Stimulated activated CD4-positive, alpha-beta T cell treated with anti-CD3 and anti-CD28 coated beads, Interleukin-4, amount 100 ng/mL, for 24 hours (primary cell): ENCODE data around the gene RPRD1A.
A peak's percentile ranks its signal among the peaks of the same experiment; 100 is the strongest.
"Not testable (repeated sequence)": the region's sequence is repeated elsewhere in the genome, so short reads cannot be mapped to it uniquely, and the experiment has no call there.

Source experiments
- DNase-seq: peaks from one replicate; pipeline ENCODE4 v3.0.0-alpha.2; 2020

The RPRD1A gene

DNA sequence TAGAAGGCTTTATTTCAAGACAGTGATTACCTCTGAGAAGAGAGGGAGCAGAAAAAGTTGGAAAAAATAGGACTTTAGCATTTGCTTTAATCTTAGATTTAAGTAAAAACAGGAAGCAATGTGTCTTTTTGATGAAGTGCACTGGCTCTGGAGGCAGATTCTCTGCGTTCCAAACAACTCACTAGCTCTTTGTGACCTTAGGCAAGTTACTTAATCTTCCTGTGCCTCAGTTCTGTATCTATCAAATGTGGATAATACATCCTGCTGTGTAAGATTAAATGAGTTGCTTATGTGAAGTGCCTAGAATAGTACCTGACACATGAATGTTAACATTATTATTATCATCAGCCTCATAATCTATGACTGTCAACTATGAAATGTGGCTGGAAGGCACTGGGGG is 42.3 kb downstream of the RPRD1A start:
- no peak for DNase-seq

DNA sequence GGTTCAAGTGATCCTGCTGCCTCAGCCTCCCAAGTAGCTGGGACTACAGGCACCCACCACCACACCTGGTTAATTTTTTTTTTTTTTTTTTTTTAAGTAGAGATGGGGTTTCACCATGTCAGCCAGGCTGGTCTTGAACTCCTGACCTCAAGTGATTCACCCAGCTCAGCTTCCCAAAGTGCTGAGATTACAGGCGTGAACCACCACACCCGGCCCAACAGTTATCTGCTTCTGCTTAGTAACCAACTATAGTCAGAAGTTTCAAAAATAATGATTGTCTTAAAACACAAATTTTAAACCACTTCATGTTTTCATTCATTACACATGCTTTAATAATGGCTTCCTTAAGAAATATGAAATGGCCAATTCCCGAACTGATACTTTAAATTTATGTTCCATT is 43.1 kb downstream of the RPRD1A start:
- not testable (repeated sequence) for DNase-seq

DNA sequence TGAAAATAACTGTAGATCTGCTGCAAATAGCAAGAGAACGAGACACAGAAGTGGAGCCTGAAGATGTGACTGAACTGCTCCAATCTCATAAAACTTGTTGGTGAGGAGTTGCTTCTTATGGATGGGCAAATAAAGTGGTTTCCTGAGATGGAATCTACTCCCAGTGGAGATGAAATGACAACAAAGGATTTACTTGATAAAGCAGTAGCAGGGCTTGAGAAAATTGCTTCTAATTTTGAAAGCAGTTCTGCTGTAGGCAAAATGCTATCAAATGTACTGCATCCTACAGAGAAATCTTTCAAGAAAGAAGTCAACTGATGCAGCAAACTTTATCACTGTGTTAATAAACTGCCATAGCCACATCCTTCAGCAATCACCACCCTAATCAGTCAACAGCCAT is 44.0 kb downstream of the RPRD1A start:
- no peak for DNase-seq

DNA sequence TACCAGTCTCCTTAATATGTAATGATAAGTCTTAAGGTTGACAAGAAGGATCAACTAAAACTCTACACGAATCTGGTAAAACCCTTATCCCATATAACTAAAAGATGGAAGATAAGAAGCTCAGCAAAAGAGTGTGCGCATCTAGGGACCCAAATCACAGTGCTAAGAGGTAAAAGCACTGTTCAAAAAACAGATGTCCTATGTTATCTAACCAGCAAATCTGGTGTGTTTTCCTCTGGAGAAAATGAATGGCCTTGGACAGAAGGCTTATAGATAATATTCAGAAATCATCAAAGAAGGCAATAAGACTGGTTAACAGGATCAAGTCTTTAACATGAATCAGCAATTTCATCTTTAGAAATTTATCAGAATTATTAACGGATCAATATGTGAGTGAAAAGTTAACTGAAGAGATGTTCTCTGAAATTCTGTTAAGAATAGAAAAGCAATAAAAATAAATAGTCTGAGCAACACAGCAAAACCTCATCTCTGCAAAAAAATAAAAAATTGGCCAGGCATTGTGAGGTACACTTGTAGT is 47.1 kb downstream of the RPRD1A start:
- DNase-seq, result no peak

DNA sequence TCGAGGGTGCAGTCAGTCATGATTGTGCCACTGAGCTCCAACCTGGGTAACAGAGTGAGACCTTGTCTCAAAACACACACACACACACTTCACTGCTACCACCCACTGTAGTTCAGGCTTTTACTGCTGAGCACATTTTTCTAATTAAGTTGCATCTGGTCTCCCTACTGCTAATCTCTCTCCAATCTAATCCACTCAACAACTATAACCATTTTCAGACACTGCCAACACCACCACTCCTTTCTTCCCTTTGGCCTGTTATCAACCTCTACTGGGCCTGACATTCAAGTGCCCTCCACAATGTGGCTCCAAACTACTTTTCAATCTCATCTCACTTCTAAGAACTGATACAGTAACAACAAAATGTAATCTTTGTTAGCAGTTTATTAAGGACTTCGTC is 50.1 kb downstream of the RPRD1A start:
- no peak for DNase-seq

DNA sequence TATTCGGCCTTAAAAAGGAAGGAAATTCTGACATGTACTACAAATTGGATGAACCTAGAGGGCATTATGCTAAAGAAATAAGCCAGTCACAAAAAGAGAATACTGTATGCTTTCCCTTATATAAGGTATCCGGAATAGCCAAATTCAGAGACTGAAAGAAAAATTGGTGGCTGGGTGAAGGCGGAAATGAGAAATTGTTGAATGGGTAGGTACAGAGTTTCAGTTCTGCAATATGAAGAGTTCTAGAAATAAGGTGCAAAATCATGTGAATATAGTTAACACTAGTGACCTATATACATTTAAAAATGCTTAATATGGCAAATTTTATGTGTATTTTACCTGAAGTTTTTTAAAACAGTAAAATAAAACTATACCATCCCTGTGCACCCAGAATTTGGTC is 51.7 kb downstream of the RPRD1A start:
- DNase-seq, result no peak

DNA sequence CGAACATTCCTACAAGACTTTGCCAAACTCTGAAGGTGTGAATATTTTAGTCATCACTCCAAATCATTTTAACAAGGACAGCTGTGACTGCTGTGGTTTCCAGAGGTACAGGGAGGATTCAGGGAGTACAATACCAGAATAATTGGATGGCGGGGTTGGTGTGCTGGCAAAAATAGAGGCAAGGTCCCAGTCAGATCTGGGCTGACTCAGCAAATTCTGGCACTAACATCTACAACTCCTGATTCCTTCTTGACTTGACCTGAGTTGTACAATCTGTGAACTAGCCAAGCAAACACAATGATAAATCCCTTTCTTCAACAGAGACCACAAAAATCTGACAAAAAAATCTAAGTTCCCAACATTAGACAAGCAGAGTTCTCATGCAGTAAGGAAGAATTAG is 54.5 kb downstream of the RPRD1A start:
- no peak for DNase-seq

DNA sequence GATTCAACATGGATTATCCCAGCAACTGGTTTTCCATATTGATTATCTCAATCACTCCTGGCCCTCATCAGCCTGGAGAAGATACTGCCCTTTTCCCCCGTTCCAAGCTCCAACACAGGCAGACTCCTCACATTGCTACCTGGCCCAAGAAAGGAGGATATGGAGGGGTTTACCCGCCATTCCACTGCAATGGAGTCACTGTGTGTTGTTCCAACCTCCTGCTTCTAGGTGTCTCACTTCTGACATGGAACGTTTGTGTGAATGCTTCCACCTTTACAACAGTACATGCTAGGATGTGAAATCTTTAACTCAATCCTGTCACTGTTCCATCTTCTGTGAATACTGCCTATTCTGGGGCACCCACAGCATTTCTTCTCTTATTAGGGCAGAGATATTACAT is 58.1 kb downstream of the RPRD1A start:
- DNase-seq, result no peak

DNA sequence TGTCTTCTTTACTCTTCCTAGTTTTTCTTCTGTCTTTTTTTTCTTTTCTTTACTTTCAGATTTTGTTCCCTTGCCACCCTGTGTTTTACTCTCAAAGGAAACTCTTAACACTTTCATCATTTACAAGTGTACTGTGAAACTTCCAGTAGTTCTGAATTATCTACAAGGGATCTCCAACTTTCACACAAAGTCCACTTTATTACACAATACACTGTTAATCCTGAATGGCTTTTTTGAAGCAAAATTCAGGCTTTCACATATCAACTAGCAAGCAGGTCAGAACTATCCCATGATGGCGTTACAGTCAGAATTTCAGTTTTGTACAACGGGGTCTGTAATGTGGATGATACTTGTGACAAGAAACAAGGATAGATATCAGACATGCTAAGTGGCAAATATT is 60.4 kb downstream of the RPRD1A start:
- no peak for DNase-seq

DNA sequence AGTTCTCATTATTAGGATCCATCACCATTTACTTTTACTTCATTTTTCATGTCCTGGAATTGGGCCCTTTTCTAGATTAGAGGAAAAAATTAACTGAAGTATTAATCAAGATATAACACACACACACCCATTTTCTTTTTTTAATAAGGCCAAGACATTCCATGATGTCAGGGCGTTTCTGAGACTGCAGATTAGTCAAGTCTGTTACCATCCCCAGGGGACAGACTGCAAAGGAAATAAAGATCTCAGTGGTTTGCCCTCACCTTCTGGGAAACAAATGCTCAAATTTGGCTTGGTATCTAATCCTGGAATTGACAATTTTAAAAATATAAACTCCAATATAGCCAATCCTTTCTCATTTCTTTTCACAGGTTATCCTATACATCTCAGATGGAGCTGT is 67.4 kb downstream of the RPRD1A start:
- DNase-seq, result no peak

DNA sequence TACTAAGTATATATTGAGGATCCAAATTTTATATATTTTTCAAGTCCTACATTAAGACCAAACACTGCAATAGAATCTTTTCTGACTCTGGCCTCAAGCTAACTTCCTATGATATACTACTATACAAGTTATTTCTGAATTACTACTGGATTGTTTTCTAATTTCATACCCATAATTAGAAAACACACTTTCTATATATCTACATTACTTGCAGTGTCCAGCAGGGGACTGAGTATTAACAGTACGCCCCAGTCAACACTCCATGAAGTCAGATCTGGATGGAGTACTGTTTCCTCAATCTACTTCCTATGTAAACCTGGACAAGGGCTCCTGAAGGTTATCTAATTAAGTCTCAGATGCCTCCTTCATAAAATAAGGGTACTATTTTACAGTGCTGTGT is 68.4 kb downstream of the RPRD1A start:
- DNase-seq, result no peak

DNA sequence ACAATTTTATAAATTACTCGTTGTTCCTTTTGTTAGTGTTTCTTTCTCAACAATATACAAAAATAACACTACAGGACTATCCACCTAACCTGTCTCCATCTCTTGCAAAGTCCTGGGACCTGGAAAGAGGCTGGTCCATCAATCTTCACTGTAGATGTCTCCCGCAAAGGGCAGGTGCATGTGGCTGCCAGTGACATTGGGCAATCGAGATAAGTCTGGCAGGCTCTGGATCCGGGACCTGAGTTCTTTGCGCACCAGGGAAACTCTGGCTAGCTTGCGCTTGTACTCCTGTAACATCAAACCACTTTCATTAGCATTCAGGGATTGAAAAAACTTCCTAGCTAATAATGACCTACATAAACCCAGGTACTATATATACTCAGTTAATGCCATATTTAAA is 74.3 kb downstream of the RPRD1A start:
- no peak for DNase-seq

DNA sequence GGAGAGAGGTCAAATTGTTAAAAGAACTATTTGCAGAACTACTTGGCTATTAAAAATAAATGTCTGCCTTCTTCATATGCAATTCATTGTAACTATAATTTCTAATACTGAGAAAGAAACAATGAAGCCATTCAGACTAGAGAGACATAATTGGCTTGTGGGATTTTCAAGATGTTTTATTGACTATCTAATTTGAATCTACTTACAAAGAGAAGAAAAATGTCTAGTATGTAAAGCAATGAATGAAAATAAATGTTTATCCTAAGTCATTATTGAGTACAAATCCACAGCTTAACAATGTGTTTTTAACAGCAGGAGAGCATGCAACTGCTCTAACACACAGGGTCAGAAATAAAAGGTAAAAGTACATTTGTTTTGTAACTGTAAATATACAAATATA is 75.7 kb downstream of the RPRD1A start:
- DNase-seq, result no peak

DNA sequence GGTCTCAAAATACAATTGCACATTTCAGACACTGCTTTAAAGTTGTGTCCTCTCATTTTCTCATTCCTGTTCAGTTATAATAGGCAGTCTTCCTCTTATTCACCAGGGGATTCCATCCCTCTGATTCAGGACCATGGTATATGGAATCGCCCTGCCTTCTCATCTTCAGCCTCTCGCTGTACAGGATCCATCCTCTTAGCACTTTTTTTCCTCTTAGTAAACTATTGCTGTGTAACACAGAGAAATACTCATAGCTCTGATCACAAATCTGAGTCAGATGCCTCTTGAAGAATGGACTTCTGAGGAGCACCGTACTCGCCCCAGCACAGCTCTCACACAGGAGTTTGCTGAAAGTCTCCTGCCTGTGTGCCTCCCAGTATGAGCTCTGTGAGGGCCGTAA is 83.5 kb downstream of the RPRD1A start:
- DNase-seq, result no peak

DNA sequence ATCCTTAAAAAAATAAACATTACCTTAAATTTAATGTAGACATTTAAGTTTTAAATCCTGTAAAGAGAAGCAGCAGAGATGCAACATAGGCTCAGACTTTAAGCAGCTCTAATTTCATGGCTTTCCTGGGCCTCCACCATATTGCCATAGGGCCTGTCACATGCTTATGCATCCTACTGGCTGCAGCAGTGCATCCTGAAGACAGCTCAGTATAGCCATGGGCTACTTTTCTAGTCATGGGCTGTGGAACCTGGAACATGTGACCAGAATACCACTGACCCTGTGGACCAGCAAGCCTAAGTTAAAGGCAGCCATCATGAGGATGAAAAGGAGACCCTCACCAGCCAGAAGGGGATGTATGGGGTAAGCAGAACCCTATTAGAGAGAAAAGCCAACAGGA is 84.2 kb downstream of the RPRD1A start:
- no peak for DNase-seq

DNA sequence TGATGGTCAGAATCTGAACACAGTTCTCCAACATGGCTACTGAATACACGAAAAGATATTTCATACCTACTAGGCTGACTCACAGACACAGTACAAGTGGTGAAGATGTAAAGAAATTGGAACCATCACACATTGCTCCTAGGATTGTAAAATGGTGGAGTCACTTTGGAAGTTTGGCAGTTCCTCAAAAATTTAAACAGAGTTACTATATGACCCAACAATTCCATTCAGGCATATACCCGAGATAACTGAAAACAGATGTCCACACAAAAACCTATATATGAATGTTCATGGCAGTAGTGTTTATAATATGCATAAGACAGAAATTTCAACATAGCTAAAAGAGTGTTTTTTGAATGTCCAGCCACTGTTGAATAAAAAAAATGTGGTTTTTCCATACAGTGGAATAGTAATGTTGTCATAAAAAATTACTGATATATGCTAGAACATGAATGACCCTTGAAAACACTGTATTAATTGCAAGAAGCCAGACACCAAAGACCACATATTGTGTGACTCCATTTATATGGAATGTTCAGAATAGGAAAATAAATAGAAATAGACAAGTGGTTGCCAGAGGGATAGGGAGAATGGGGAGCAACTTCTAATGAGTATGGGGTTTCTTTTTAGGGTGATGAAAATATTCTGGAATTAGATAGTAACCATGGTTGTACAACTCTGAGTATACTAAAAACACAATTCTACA is 84.8 kb downstream of the RPRD1A start:
- no peak for DNase-seq

DNA sequence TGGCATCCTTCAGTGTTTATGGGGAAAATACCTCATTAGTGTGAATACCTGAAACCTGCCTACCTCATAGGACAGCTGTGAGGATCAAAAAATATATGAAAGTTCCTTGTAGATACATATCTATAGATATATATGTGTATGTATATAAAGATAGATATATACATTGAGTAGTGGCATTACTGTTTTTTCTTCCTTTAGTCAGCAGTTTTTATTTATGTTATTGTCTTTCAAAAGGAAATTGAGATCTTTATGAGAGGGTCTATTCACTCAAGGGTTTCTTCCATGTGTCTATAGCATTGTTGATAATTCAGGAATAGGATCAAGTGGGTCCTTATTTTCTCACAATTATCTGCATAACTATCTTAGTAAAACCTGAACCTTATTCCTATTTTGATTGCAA is 88.2 kb downstream of the RPRD1A start:
- DNase-seq, result no peak

DNA sequence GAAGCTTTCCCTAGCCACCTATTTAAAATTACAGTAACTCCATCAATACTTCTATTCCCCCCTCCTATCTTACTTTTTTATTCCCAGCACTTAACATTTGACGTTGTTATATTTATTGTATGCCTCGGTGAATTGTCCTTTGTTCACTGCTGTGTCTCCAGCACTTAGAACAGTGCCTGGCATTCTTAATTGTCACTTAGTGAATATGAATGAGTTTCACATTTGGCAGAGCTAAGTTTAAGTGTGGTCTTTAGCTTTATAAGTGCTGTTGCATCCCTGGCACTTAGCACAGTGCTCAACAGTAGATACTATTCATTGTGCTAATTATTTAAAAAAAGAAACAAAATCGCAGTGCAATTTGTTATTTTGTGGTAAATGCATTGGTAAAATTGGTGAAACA is 93.2 kb downstream of the RPRD1A start:
- DNase-seq, result no peak

DNA sequence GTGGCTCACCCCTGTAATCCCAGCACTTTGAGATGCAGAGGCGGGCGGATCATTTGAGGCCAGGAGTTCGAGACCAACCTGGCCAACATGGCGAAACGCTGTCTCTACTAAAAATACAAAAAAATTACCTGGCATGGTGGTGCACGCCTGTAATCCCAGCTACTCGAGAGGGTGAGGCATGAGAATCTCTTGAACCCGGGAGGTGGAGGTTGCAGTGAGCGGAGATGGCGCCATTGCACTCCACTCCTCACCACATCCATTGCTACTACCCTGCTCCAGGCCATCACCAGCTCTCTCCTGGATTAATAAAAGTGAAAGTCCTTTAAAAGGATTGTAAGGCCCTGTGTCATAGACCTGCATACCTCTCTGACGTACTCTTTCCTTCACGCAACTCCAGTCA is 93.7 kb downstream of the RPRD1A start:
- DNase-seq, result no peak

DNA sequence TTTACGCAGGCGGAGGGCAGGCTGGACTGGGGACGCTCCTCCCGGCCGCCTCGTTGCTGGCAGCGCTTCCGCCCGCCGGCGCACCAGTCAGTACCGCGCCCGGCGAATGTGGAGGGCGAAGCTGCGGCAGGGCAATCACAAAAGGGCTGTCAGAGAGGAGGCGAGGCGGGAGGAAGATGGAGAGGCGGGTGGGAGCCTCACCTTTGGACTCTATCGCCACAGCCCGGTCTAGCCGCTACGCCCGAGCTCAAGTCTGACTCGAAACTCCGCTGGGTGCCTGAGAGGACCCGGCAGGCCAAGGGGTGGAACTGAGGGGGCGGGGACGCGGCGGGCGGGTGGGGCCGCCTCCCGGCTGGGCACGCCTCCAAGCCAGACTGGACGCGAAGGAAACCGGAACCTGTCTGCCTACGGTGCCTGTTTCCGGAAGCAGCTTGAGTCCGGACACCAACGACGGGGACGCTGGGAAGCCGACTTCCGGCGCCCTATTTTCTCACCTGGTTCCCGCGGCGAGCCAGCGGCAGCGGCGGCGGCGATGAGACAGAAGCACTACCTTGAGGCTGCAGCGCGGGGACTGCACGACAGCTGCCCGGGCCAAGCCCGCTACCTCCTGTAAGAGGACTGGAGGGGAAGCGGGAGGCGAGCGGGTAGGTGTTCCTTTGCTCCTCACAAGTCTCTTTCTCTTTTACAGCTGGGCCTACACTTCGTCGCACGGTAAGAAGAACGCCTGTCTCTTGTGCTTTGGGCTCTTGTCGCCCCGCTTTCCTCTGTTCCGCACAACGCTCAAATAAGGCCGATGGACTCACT is 95.0 kb downstream of the RPRD1A start, which contains the start of gene RMP24:
TSS of gene RMP24 (plus strand) at position 483 of the 804 bp plus-strand sequence.
- peak; percentile 95 for DNase-seq

DNA sequence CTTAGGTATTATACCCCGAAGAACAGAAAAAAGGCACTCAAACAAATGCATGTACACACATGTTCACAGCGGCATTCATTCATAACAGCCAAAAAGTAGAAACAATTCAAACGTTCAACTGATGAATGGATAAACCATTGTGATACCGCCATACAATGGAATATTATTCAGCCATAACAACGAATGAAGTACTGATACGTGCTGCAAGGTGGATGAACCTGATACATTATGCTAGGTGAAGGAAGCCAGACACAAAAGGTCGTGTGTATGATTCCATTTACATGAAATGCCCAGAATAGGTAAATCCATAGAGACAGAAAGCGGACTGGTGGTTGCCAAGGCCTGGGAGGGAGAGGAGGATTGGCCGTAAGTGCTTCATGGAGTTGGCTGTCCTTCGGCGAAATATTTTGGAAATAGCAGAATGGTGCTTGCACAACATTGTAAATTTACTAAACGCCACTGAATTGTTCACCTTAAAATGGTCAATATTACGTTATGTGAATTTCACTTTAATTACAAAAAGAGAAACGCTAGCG is 95.6 kb downstream of the RPRD1A start:
- DNase-seq, result peak; percentile 11

DNA sequence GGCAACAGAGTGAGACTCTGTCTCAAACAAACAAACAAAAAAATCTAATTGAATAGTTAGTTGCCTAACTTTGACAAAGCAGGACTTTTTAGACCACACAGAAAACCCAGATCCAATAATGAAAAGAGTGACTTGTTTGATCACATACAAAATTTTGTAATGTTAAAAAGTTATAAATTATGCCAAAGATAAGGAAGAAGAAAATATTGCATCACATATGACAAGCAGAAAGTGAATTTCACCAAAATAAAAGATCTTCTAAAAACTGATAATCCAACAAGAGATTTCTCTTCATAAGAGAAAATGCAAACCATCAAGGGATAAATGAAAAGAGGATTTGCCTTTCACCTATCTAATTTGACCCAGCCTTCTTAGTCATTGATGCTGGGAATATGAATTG is 97.7 kb downstream of the RPRD1A start:
- DNase-seq, result no peak

DNA sequence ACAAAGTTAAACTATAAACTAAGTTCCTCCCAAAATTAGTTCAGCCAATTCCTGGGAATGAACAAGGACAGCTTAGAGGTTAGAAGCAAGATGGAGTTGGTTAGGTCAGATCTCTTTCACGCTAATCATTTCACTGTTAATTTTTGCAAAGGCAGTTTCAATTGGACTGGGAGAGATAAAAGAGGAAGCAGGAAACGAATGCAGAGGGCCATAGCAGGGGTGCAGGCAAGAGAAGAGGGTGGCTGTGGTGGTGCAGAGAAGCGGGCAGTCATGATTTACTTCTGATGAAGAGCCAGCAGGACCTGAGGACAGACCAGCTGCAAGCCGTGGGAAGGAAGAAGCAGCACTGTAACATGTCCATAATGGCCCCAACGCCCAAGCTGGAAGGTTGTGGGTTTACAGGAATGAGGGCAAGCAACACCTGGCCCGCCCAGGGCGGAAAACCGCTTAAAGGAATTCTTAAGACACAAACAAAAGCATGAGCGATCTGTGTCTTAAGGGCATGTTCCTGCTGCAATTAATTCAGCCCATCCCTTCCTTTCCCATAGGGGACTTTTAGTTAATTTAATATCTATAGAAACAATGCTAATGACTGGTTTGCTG is 99.0 kb downstream of the RPRD1A start:
- DNase-seq, result no peak

DNA sequence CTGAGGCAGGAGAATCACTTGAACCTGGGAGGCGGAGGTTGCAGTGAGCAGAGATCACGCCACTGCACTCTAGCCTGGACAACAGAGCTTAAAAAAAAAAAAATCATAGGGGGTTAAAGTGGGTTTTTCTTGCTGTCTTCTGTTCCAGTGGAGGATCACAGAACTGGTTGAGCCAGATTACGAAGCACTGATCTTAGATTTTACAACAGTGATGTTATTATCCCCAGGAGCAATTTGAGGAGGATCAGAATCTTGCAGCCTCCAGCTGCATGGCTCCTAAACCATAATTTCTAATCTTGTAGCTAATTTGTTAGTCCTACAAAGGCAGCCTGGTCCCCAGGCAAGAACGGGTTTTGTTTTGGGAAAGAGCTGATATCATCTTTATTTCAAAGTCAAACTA is 99.5 kb downstream of the RPRD1A start:
- not testable (repeated sequence) for DNase-seq
